Peyer's patch (tissue), 4 donors: Measurements from ENCODE around the gene GALNS.

Experiments
- CTCF ChIP-seq, 6 experiments: fragments of 450-650 bp in 4 of 6; fragments of 200-600 bp in 2 of 6; sonication (generic) in 1 of 6; IDR thresholded peaks; one replicate each; pipeline ENCODE4 v1.5.1; 2017 to 2019; ENCODE audit warnings: antibody characterized with exemption in 6 of 6, mild to moderate bottlenecking in 3 of 6, moderate library complexity in 1 of 6
- POLR2A ChIP-seq, 2 donors: fragments of 450-650 bp; IDR thresholded peaks; one replicate each; pipeline ENCODE4 v1.5.1; 2017; ENCODE audit warnings: antibody characterized with exemption in 2 of 2, mild to moderate bottlenecking in 2 of 2, moderate library complexity in 2 of 2

- TF ChIP-seq CTCF (IDR thresholded peaks at IDR 0.05) (no peak), POLR2A (IDR thresholded peaks at IDR 0.05) (no peak)
Measured at GRCh38 chr16:88840600-88841215, 16.0 kb downstream of the GALNS start.
